ENCODE measurements around the gene OR5B3.
"Not testable (repeated sequence)": the region's sequence is repeated elsewhere in the genome, so short reads cannot be mapped to it uniquely, and the experiment has no call there.

GRCh38 chr11:58399622-58400021, 7.1 kb downstream of the OR5B3 start:
- not testable (repeated sequence) for TF ChIP-seq BRD4 (IDR thresholded peaks at IDR 0.05); NR4A1 (CRISPR knock-in tag; IDR thresholded peaks at IDR 0.05); NR4A1 (tag; IDR thresholded peaks at IDR 0.05); BACH1 (tag; IDR thresholded peaks at IDR 0.05); HNRNPUL1 (IDR thresholded peaks at IDR 0.05; ENCODE audit: low read length); MYC (IDR thresholded peaks at IDR 0.05; ENCODE audit: low read depth, low read length); MYC (CRISPR knock-in tag; IDR thresholded peaks at IDR 0.05; ENCODE audit: borderline replicate concordance, low read depth); EP300 (IDR thresholded peaks at IDR 0.05; ENCODE audit: low read length); RCOR1 (IDR thresholded peaks at IDR 0.05; ENCODE audit: borderline replicate concordance in 1 of 2, low read depth in 2 of 2, low read length in 2 of 2)
- TF ChIP-seq, protein P1, sequence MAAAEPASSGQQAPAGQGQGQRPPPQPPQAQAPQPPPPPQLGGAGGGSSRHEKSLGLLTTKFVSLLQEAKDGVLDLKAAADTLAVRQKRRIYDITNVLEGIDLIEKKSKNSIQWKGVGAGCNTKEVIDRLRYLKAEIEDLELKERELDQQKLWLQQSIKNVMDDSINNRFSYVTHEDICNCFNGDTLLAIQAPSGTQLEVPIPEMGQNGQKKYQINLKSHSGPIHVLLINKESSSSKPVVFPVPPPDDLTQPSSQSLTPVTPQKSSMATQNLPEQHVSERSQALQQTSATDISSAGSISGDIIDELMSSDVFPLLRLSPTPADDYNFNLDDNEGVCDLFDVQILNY (CRISPR knock-in tag; IDR thresholded peaks at IDR 0.05): not testable (repeated sequence)
- TF ChIP-seq, protein P2, sequence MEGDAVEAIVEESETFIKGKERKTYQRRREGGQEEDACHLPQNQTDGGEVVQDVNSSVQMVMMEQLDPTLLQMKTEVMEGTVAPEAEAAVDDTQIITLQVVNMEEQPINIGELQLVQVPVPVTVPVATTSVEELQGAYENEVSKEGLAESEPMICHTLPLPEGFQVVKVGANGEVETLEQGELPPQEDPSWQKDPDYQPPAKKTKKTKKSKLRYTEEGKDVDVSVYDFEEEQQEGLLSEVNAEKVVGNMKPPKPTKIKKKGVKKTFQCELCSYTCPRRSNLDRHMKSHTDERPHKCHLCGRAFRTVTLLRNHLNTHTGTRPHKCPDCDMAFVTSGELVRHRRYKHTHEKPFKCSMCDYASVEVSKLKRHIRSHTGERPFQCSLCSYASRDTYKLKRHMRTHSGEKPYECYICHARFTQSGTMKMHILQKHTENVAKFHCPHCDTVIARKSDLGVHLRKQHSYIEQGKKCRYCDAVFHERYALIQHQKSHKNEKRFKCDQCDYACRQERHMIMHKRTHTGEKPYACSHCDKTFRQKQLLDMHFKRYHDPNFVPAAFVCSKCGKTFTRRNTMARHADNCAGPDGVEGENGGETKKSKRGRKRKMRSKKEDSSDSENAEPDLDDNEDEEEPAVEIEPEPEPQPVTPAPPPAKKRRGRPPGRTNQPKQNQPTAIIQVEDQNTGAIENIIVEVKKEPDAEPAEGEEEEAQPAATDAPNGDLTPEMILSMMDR (IDR thresholded peaks at IDR 0.05 in 2 of 3, conservative IDR thresholded peaks at IDR 0.05 in 1 of 3; ENCODE audit: insufficient read depth in 2 of 3, low read depth in 1 of 3, low read length in 3 of 3): not testable (repeated sequence)

Measured in K562 (cell line).